Caco-2 (cell line): ENCODE measurements around the gene DHRSX. TPM values are rescaled to one million over a fixed set of nuclear protein-coding genes. Genes with fewer than 3 reads are reported as not detected.

Experiments
- BruUV-seq: library from RNA; stranded (reverse); fragments of 400-500 nt; replicated peaks from 2 replicates; lab custom pipeline; 2021; lab: Mats Ljungman, UMichigan
- CTCF ChIA-PET: fragments of 300-600 bp; sonication (Branson Sonifier 250); formaldehyde crosslinking; loops from one replicate; lab custom pipeline; 2022; ENCODE audit warnings: antibody characterized with exemption; lab: Charles Lee
- POLR2A ChIA-PET: fragments of 300-600 bp; sonication (Branson Sonifier 250); formaldehyde crosslinking; loops from one replicate; lab custom pipeline; 2022; ENCODE audit warnings: antibody characterized with exemption; lab: Charles Lee
- DNase-seq, 2 experiments: peaks; one replicate each; pipeline versions ENCODE4 v3.0.0 to v3.0.0-alpha.2; 2020 to 2022
- H3K27me3 ChIP-seq: replicated peaks from 2 replicates; pipeline ENCODE4 v1.6.0; 2011; ENCODE audit warnings: low read length; ENCODE audit not compliant: control insufficient read depth, insufficient read depth
- H3K36me3 ChIP-seq: 2 replicates; pipeline ENCODE4 v1.5.1; 2011; ENCODE audit warnings: low read length; ENCODE audit not compliant: control insufficient read depth, insufficient read depth
- H3K4me1 ChIP-seq: fragments of 250-450 bp; sonication (Bioruptor Pico); 2 replicates; pipeline ENCODE4 v1.5.1; 2020; ENCODE audit warnings: mild to moderate bottlenecking
- H3K4me3 ChIP-seq: 2 replicates; pipeline ENCODE4 v1.5.1; 2011; ENCODE audit warnings: low read depth, mild to moderate bottlenecking, control low read depth, low read length
- H3K9me3 ChIP-seq: fragments of 250-450 bp; sonication (Bioruptor Pico); 2 replicates; pipeline ENCODE4 v1.5.1; 2020; ENCODE audit warnings: mild to moderate bottlenecking, moderate library complexity
- H3K27ac Mint-ChIP-seq: one replicate; pipeline ENCODE4 v1.8.0; 2022; ENCODE audit warnings: mixed read lengths; ENCODE audit not compliant: unreplicated experiment
- H3K27me3 Mint-ChIP-seq: one replicate; pipeline ENCODE4 v1.8.0; 2022; ENCODE audit warnings: mixed read lengths; ENCODE audit not compliant: insufficient read depth, unreplicated experiment
- H3K36me3 Mint-ChIP-seq: one replicate; pipeline ENCODE4 v1.8.0; 2022; ENCODE audit warnings: mild to moderate bottlenecking, mixed read lengths; ENCODE audit not compliant: insufficient read depth, unreplicated experiment
- H3K4me1 Mint-ChIP-seq: one replicate; pipeline ENCODE4 v1.8.0; 2022; ENCODE audit warnings: low read depth, mixed read lengths; ENCODE audit not compliant: unreplicated experiment
- H3K4me3 Mint-ChIP-seq: one replicate; pipeline ENCODE4 v1.8.0; 2022; ENCODE audit warnings: mild to moderate bottlenecking, moderate library complexity, mixed read lengths; ENCODE audit not compliant: unreplicated experiment
- H3K9me3 Mint-ChIP-seq: one replicate; pipeline ENCODE4 v1.8.0; 2022; ENCODE audit warnings: mixed read lengths; ENCODE audit not compliant: unreplicated experiment
- intact Hi-C: fragments of 100-400 bp; cut with micrococcal nuclease; formaldehyde crosslinking; loops from one replicate; pipeline ENCODE4 v1.10.0; 2022; ENCODE audit not compliant: unreplicated experiment
- total RNA-seq: library from RNA; stranded (reverse); gene quantifications from 2 replicates; pipeline ENCODE4 v1.2.3, GENCODE V29; 2022
- TF ChIP-seq, protein P1 (sequence below), 2 experiments: fragments of 200-600 bp in 1 of 2; IDR thresholded peaks; 1 replicate in 1 of 2; 2 replicates in 1 of 2; pipeline versions ENCODE4 v1.5.1 to v1.8.0; 2011 to 2022; ENCODE audit warnings: antibody characterized with exemption in 1 of 2, control low read depth in 1 of 2, inconsistent platforms in 1 of 2, low read depth in 1 of 2, low read length in 1 of 2, mild to moderate bottlenecking in 1 of 2, moderate library complexity in 1 of 2; ENCODE audit not compliant: insufficient read depth in 1 of 2, severe bottlenecking in 1 of 2, unreplicated experiment in 1 of 2

Gene DHRSX
- total RNA-seq, 1 experiment from 2014 or later: 64.1 TPM

DNA sequence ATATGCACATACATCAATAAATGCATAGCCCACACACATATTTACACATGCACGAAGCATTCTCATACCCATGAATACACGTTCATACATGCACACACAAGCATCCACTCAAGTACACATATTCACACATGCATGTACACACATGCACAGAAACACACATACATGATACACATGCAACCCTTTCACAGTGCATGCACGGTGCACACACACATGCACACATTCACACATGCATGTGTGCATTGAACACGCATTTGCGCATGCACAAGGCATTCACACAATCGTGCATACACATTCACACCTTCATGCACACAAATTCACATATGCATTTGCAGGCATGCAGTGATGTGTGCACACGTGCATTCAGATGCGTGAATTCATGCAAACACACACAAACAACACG, 324.5 kb downstream of the DHRSX start:
- peaks cover 10% of the 10 kb centered on the region for H3K9me3 ChIP-seq
- no peak overlapping the region for H3K27ac Mint-ChIP-seq
- no peaks in the 10 kb centered on the region for H3K36me3 Mint-ChIP-seq
- no peaks in the 10 kb centered on the region for H3K27me3 Mint-ChIP-seq
- H3K4me3 ChIP-seq: no peak overlapping the region
- TF ChIP-seq, protein P1, sequence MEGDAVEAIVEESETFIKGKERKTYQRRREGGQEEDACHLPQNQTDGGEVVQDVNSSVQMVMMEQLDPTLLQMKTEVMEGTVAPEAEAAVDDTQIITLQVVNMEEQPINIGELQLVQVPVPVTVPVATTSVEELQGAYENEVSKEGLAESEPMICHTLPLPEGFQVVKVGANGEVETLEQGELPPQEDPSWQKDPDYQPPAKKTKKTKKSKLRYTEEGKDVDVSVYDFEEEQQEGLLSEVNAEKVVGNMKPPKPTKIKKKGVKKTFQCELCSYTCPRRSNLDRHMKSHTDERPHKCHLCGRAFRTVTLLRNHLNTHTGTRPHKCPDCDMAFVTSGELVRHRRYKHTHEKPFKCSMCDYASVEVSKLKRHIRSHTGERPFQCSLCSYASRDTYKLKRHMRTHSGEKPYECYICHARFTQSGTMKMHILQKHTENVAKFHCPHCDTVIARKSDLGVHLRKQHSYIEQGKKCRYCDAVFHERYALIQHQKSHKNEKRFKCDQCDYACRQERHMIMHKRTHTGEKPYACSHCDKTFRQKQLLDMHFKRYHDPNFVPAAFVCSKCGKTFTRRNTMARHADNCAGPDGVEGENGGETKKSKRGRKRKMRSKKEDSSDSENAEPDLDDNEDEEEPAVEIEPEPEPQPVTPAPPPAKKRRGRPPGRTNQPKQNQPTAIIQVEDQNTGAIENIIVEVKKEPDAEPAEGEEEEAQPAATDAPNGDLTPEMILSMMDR (IDR thresholded peaks at IDR 0.05; ENCODE audit: insufficient read depth in 1 of 2, low read depth in 1 of 2, low read length in 1 of 2, severe bottlenecking in 1 of 2, unreplicated experiment in 1 of 2): no peak
- H3K36me3 ChIP-seq: no peaks in the 10 kb centered on the region
- no peak for DNase-seq
- no peaks in the 10 kb centered on the region for H3K4me1 ChIP-seq
- CTCF ChIA-PET: no interaction called here
- no TSS peak for BruUV-seq
- intact Hi-C loops: no loop called here
- H3K27me3 ChIP-seq: no peaks in the 10 kb centered on the region
- peaks cover 8% of the 10 kb centered on the region for H3K9me3 Mint-ChIP-seq
- POLR2A ChIA-PET: no interaction called here
- no peaks in the 10 kb centered on the region for H3K4me1 Mint-ChIP-seq
- H3K4me3 Mint-ChIP-seq: no peak overlapping the region

DNA sequence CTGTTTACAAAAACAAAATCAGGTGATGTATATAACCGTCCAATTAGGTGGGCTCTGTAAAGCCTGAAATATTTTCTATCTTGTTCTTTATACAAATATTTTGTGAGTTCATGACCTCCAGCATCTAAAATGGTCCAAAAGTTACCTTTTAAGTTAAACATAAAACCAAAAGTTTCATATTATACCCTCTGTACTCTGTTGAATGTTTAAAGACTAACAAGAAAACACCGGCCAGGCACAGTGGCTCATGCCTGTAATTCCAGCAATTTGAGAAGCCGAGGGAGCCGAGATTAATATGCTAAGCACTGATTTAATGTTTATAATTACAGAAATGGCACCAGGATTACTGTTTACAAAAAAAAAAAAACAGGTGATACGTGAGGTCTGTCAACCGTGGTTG, 328.4 kb downstream of the DHRSX start:
- TF ChIP-seq, protein P1 (IDR thresholded peaks at IDR 0.05; ENCODE audit: insufficient read depth in 1 of 2, low read depth in 1 of 2, low read length in 1 of 2, severe bottlenecking in 1 of 2, unreplicated experiment in 1 of 2): no peak
- Mint-ChIP-seq H3K27ac (no peak overlapping the region), H3K4me3 (no peak overlapping the region), H3K36me3 (no peaks in the 10 kb centered on the region), H3K4me1 (no peaks in the 10 kb centered on the region), H3K9me3 (peaks cover 8% of the 10 kb centered on the region), H3K27me3 (no peaks in the 10 kb centered on the region)
- Histone ChIP-seq H3K4me1 (no peaks in the 10 kb centered on the region), H3K9me3 (no peaks in the 10 kb centered on the region), H3K27me3 (no peaks in the 10 kb centered on the region), H3K36me3 (no peaks in the 10 kb centered on the region), H3K4me3 (no peak overlapping the region)
- no peak for DNase-seq
- POLR2A ChIA-PET: no interaction called here
- intact Hi-C loops: no loop called here
- BruUV-seq: no TSS peak
- CTCF ChIA-PET: no interaction called here

Other genes starting within 250 kb of the DHRSX start
- gene ZBED1, start within 50 bp of the DHRSX start, total RNA-seq: 63.7 and 68.8 TPM in 2 replicates
- 362 and 407 TPM in 2 replicates for gene CD99, start 190.3 kb upstream of the DHRSX start, total RNA-seq